ENCODE results near the gene FBLN7.
"Not testable (repeated sequence)": the region's sequence is repeated elsewhere in the genome, so short reads cannot be mapped to it uniquely, and the experiment has no call there.

The FBLN7 gene

DNA sequence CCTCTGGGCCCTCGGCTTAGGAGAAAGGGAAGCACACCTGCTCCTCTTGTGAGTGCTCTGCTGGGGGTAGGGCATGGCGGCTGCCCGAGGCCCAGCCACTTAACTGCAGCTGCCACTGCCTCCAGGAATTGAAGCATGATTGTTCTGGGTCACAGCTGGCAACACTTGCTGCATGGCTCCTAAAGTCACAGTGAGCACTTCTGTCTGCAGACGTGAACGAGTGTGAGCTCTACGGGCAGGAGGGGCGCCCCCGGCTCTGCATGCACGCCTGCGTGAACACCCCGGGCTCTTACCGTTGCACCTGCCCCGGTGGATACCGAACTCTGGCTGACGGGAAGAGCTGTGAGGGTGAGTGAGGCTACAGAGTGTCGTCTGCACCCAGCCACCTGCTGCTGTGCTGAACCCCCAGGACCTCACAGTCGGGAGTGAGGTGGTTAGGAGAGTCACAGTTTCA is 44.4 kb downstream of the FBLN7 start:
- in situ Hi-C loops (cut with MboI; ENCODE audit: low sequenced_read_pairs): no loop called here

DNA sequence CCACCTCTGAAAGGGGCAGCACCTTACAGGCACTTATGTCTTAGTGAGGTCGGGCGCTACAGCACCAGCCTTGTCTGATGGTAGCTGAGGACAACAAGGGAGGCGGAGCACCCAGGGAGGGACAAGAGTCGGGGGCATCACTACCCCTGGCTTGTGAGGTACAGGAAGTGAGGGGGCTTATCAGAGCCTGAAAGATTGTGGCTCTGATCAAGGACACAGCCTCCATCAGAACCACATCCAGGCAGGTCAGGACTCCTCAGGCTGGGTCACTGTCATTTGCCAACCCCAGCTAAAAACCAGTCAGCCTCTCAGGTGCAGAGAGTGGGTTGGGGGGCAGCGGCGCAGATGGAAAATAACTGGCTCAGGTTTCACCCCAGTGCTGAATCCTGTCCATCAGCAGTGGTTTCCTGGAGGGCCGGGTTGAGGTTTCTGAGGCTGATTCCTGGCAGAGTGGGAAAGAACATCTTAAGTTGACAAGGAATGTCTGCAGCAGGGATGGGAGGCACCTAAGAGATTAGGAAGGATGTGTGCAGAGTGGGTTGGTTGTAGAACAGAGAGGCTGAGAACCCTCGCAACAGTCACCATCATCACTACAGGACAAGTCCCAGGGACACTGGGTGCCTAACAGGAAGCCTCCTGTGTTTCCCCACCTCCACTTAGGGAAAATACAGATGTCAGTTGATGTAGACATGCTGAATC is 45.3 kb downstream of the FBLN7 start:
- in situ Hi-C loops (cut with MboI; ENCODE audit: low sequenced_read_pairs): no loop called here

DNA sequence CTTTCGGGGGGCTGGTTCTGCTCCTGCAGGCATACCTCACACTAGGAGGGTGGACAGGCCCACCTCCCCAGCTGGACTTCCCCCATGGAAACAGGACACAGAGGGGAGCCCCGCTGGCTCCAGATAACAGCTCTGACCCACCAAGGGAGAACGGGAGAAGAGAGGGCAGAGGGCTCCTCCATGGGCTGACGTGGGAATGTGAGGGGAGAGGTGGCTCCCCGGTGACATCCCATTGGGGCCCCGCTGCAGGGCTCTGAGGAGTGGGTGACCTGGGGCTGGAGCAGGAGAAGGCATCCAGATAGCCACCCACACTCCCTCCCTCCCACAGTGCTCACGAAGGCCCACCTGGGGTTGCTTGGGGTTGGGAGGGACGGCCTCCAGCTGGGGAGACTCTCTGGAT is 45.9 kb downstream of the FBLN7 start:
- in situ Hi-C loops (cut with MboI; ENCODE audit: low sequenced_read_pairs): no loop called here

DNA sequence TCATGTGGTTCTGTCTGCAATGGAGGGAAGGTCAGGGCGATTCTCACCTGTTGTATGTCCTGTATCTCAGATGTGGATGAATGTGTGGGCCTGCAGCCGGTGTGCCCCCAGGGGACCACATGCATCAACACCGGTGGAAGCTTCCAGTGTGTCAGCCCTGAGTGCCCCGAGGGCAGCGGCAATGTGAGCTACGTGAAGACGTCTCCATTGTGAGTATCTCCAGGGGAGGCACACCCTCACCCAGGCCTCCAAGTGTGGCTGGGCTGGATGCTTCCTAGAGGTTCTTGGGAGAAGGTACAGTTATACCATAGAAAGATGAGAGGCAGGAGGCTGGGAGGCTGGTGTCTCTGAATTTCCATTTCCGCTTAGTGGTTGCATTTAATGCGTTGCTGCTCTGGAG is 46.9 kb downstream of the FBLN7 start:
- in situ Hi-C loops (cut with MboI; ENCODE audit: low sequenced_read_pairs): no loop called here

DNA sequence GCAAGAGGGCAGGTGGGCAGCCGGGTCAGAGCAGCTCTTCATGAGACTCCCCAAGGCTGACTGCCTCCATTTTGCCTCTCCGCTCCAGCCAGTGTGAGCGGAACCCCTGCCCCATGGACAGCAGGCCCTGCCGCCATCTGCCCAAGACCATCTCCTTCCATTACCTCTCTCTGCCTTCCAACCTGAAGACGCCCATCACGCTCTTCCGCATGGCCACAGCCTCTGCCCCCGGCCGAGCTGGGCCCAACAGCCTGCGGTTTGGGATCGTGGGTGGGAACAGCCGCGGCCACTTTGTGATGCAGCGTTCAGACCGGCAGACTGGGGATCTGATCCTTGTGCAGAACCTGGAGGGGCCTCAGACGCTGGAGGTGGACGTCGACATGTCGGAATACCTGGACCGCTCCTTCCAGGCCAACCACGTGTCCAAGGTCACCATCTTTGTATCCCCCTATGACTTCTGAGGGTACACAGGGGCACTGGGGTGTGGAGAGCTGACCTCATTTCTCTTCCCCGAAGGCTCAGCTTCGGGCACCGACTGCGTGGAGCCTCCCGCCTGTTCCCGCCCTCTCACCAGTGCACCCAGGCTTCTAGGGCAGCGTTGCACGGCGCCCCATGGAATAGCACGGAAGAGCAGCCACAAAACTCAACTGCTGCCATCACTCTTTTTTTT is 49.0 kb downstream of the FBLN7 start:
- in situ Hi-C loops (cut with MboI; ENCODE audit: low sequenced_read_pairs): no loop called here

DNA sequence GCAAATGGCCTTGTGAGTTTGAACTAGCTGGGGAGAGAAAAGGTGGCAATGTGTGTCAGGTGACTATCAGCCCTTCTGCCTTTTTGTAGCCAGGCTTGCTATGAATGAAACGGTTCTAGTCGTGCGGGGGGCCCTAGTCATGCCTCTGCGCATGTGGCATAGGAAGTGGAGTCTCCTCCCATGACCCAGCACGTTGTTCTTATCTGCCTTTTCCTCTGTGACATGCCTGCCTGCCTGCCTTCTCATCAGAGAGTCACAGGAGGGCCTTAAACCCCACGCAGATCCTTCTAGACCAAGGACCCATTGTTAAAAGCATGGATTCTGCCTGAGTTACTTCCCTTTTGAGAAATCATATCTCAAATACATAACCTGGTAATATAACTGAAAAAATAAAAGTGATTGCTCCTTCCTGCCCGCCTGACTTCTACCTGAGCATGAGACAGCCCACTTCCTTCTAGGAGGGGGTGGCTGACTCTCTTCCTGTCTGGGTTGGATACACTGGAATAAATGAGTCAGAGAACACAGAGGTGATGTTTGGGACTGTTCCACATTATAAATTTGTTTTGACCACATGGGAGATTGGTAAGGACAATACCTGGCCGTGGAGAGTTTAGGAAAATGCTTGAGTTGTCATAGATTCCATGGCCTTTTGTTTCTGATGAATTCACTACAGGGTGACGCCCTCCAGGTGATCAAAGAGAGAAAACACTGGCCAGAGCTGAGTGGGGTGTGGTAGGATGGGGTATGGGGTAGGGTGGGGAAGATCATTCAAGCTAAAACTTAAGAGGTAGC is 49.8 kb downstream of the FBLN7 start:
- in situ Hi-C loops (cut with MboI; ENCODE audit: low sequenced_read_pairs): no loop called here

DNA sequence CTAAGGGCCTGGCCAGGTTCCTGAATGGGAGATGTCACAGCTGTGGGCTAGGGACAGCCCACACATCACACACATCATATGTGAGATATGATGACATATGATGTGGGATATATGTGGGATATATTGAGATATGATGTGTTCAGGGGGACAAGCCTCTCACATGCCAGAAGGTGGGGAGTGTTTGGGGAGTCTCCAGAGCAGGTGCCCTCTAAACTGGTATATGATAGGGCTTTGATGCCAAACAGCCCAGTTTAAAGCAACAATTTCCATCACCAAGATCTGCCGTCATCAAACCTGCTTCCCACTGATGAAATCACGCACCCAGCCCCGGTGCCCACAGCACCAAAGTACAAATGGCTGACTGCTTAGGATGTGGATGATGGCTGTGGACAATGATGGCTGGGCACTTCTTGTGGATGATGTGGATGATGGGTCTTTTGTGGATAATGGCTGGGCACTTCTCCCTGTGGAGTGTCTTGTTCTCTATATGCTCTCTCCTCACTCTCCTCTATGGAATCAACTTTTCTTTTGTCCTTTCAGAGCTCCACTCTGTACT is 50.9 kb downstream of the FBLN7 start:
- in situ Hi-C loops (cut with MboI; ENCODE audit: low sequenced_read_pairs): no loop called here

DNA sequence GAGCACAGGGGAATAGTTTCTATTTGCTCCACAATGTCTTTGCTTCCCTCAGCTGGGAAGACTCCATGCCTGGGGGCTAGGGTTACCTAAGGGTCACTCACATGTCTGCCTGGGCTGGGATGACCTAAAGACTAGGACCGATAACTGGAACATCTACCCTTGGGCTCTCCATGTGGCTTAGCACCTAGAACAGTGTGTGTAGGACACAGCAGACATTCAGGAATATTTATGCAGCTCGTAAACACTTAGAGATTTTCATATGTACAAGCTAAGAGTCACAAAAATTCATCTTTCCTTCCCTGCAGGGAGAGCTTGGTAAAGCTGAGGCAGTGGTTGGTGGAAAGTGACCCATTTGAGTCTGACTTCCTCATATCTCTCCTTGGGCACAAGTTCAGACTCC is 55.8 kb downstream of the FBLN7 start:
- in situ Hi-C loops (cut with MboI; ENCODE audit: low sequenced_read_pairs): no loop called here

DNA sequence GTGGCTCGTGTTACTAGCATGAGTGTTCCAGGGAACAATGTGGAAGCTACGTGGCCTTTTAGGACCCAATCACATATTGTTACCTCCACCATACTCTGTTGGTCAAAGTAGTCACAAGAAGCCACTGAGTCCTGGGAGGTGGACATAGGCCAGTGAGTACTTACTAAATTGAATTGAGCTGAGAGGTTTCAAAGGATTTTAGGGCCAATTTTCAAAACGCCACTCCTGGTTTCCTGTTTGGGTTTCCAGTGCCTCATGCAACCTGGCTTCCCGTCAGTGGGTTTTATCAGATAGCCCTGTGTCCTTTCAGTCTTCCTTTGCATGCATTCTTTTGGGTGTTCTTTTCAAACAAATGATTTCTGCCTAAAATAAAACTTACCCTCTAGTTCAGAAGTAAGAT is 56.3 kb downstream of the FBLN7 start:
- in situ Hi-C loops (cut with MboI; ENCODE audit: low sequenced_read_pairs): no loop called here

DNA sequence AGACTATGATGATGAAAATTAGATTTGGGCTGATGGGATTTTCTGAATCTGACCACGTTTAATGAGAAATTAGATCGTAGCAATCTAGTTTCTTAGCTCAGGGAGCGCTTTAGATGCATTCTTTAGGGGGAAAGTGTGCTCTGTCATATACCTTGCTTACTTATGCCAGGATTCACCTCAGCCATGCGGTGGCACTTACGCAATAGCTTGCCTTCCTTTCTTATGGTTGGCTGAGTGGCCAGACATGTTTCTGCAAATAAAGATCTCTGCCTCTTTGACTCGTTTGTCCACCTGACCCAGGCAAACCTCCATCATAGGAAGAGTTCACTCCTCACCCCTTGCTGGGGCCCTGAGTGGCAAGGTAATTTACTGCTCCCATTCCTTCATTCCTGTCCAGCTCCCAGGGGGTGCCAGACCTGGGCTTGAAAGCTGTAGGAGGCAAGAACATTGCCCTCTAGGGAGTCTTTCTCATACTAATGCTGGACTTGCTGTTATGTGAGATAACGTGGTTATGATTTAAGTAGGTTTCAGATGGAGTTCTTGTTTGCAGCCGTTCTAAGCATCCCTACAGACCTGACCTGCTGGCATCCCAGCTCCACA is 57.1 kb downstream of the FBLN7 start:
- in situ Hi-C loops (cut with MboI; ENCODE audit: low sequenced_read_pairs): no loop called here

DNA sequence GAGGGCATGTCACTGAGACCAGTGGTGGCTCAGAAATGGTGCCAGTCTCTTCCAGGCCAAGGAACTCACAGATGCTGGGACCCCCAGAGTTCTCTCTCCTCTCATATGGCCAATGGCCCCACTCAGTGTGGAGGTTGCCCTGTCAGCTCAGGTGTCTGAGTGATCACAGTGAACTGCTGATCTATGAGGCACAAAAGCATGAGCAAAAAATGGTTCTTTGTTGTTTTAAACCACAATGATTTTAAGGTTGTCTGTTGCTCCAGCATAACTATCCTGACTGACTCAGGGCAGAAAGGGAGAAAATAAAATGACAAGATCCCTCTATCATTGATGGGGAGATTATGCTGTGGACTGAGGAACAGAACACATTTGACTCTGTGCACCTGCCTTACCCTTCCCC is 57.8 kb downstream of the FBLN7 start:
- in situ Hi-C loops (cut with MboI; ENCODE audit: low sequenced_read_pairs): no loop called here

DNA sequence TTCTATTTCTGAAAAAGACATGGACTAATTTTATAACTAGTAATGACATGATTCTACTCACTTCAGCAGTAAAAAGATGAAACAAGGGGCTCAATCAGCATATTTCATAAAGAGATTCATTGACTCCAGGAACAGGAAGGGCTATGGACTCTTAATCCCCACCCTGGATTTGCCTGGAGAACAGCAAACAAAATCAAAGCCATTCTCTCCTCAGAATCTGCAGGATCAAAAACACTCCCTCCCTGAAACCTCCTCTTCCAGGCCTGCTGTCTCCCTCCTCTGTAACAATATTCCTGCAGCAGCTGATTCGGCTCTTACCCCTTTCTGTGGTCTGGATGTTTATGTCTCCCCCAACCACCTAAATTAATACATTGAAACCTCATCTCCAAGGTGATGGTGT is 59.7 kb downstream of the FBLN7 start:
- in situ Hi-C loops (cut with MboI; ENCODE audit: low sequenced_read_pairs): no loop called here

DNA sequence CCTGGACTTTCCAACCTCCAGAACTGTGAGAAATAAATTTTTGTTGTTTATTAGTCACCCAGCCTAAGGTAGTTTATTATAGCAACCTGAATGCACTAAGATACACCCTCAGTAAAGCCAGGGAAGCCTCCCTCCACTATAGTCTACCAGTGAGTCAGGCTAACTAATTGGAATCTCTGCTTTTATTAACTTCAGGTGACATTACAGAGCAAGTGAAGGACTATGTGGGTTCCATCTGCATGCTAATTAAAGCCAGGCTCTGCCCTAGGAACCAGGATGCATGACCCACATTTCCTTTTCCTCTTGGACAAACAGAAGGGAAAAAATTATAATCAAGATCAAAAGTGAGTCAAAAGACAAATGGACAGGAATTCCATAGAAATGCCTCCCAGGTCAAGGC is 60.6 kb downstream of the FBLN7 start:
- in situ Hi-C loops (cut with MboI; ENCODE audit: low sequenced_read_pairs): no loop called here

DNA sequence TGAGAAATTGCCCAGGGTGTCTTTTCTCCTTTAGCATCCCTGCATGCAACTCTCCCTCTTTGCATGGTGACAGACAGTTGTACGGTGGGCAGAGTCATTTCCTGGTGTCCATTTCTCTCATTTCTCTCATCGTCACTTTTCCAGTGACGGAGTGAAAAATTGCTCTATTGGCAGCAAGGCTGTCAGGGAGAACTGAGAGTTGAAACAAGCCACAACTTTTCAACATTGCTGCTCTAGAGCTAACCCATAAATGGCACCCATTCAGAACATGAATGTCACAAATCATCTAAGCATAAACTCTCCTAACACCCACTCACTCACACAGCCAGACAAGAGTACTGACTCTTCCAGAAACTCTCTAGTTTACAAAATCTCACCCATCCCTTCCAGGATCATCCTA is 61.0 kb downstream of the FBLN7 start:
- in situ Hi-C loops (cut with MboI; ENCODE audit: low sequenced_read_pairs): no loop called here

DNA sequence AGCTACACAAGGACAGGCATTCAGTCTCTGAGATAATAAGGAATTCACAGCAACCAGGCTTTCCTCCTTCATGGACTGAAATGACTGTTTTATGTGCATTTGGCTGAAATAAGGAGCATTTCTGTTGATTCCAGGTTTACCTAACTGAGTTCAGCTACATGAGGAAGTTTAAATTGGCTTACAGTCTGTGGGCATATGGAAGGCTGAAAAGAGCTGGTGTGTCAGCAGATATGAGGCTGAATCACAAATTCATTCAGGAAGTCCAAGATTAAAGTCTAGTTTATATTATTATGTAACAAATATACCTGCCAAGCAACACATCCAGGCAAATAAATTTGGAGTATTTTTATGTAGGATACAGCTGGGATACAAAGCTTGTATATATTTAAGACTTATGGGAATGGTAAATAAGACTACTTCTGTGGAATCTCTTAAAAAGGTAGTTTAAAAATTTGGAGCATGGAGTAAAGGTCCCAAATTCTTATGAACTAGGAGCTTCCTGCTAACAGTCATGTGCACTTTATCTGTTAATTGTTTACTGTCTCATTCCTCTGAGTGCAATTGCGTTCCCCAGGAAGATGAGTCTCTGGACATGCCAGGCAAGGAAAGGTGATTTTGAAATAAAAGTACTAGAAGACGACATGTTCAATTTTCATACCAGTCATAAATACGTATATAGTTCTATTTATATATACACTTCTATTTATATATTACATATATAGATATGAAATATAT is 63.7 kb downstream of the FBLN7 start:
- in situ Hi-C loops (cut with MboI; ENCODE audit: low sequenced_read_pairs): no loop called here

DNA sequence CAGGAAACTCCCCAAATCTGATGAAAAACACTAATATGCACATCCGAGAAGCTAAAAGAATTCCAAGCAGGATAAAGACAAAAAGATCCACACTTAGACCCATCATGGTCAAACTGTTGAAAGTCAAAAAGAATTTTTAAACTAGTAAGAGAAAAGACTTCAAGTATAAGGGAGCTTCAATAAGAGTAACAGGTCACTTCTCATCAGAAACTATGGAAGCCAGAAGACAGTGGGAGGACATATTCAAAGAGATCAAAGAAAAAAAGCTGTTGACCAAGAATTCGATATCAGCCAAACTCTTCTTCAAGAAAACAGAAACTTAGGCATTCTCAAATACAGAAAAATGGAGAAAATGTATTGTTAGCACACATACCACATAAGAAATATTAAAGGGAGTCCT is 66.2 kb downstream of the FBLN7 start:
- in situ Hi-C loops (cut with MboI; ENCODE audit: low sequenced_read_pairs): no loop called here

DNA sequence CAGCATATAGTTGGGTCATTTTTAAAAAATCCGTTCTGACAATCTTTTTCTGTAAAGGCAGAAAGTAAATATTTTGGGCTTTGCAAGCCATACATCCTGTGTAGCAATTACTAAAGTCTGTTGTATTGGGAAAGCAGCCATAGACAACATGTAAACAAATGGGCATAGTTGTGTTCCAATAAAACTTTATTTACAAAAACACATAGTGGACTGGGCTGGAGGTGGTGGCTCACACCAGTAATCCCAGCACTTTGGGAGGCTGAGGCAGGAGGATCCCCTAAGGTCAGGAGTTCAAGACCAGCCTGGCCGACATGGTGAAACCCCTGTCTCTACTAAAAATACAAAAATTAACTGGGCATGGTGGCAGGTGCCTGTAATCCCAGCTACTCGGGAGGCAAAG is 69.7 kb downstream of the FBLN7 start:
- in situ Hi-C loops (cut with MboI; ENCODE audit: low sequenced_read_pairs): not testable (repeated sequence)

DNA sequence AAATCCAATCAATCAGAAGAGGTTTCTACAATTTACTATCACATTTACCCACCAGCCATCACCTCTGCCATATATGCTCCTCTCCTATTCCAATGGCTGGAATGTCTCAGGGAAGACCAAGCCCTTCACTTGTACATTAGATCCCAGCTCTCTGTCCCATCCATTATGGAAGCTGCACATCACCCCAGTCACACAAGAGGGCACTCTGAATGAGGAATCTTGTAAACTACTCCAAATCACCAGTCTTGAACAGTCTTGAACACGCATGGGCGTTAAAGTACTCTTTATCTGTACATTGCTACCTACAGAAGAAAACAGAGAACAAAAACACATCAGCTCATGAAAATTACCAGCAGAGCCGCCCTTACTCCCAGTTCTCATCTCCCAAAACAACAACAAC is 78.0 kb downstream of the FBLN7 start:
- in situ Hi-C loops (cut with MboI; ENCODE audit: low sequenced_read_pairs): no loop called here

DNA sequence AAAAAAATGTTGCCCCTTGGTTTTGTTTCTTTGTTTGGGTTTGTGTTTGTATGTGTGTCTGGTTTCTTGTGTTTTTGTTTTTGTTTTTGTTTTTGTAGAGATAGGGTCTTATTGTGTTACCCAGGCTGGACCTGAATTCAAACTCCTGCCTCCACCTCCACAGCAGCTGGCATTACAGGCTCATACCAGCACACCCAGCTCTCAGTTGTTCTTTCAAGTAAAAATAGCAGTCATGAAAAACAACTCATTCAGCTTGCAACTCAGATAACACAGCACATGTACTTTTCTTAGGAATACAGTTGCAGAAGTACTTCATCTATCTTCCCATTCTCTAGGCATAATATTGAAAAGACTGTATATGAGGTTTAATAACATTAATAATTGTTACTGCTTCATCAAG is 79.7 kb downstream of the FBLN7 start:
- in situ Hi-C loops (cut with MboI; ENCODE audit: low sequenced_read_pairs): no loop called here

DNA sequence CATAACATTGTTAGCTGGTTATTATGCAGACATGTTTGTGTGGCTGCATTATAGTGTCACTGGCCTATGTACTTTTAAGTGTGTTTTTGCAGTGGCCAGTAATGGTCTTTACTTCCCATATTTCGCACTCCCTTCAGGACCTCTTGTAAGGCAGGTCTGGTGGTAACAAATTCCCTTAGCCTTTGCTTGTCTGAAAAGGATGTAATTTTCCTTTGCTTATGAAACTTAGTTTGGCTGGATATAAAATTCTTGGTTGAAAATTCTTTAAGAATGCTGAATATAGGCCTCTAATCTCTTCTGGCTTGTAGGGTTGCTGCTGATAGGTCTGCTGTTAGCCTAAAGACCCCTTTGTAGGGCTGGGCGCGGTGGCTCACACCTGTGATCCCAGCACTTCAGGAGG is 82.0 kb downstream of the FBLN7 start:
- in situ Hi-C loops (cut with MboI; ENCODE audit: low sequenced_read_pairs): no loop called here

DNA sequence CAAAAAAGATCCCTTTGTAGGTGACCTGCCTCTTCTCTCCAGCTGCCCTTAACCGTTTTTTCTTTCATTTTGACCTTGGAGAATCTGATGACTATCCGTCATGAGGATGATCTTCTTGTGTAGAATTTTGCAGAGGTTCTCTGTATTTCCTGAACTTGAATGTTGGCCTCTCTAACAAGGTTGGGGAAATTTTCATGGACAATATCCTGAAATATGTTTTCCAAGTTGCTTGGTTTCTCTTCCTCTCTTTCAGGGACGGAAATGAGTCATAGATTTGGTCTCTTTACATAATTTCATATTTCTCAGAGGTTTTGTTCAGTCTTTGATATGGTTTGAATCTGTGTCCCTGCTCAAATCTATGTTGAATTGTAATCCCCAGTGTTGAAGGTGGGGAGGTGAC is 82.6 kb downstream of the FBLN7 start:
- in situ Hi-C loops (cut with MboI; ENCODE audit: low sequenced_read_pairs): no loop called here

Measured in HL-60/S4 treated with retinoic acid at 250 ng/mL for 4 days and 3 days (cell line).